Aorta (tissue), 5 donors: ENCODE data around the gene HLA-DRB1. TPM values are rescaled to one million over a fixed set of nuclear protein-coding genes. Genes with fewer than 3 reads are reported as not detected.
A peak's percentile ranks its signal among the peaks of the same experiment; 100 is the strongest.

Experiments used
- ATAC-seq: fragments of 200-7000 bp; cut with Tn5 transposase; one replicate; pipeline ENCODE4 v1.9.1; 2022; ENCODE audit warnings: moderate library complexity; ENCODE audit not compliant: low FRiP score
- DNase-seq, 2 donors: peaks; one replicate each; pipeline ENCODE4 v3.0.0-alpha.2; 2020
- H3K27ac ChIP-seq, 2 donors: one replicate each; pipeline ENCODE4 v1.5.1; 2013; ENCODE audit warnings: low read length in 2 of 2, mild to moderate bottlenecking in 2 of 2, moderate library complexity in 2 of 2, control low read depth in 1 of 2, inconsistent platforms in 1 of 2, low read depth in 1 of 2
- H3K27me3 ChIP-seq, 2 donors: one replicate each; pipeline ENCODE4 v1.6.1; 2013; ENCODE audit warnings: control low read depth in 1 of 2, low read length in 1 of 2, mild to moderate bottlenecking in 1 of 2, moderate library complexity in 1 of 2; ENCODE audit not compliant: insufficient read depth in 2 of 2, control insufficient read depth in 1 of 2
- H3K36me3 ChIP-seq, 2 donors: one replicate each; pipeline ENCODE4 v1.6.1; 2013; ENCODE audit warnings: control low read depth in 1 of 2, low read length in 1 of 2, mild to moderate bottlenecking in 1 of 2; ENCODE audit not compliant: insufficient read depth in 2 of 2, control insufficient read depth in 1 of 2
- H3K4me1 ChIP-seq, 2 donors: one replicate each; pipeline ENCODE4 v1.6.1; 2013; ENCODE audit warnings: low read length in 2 of 2, control low read depth in 1 of 2, mild to moderate bottlenecking in 1 of 2, moderate library complexity in 1 of 2; ENCODE audit not compliant: insufficient read depth in 2 of 2, control insufficient read depth in 1 of 2
- H3K4me3 ChIP-seq, 2 donors: one replicate each; pipeline ENCODE4 v1.5.1; 2013; ENCODE audit warnings: low read length in 2 of 2, control low read depth in 1 of 2, mild to moderate bottlenecking in 1 of 2
- H3K9me3 ChIP-seq: one replicate; pipeline ENCODE4 v1.6.1; 2013; ENCODE audit warnings: mild to moderate bottlenecking, low read length; ENCODE audit not compliant: control insufficient read depth
- WGBS, 2 donors: extraction: QIAGEN DNeasy Blood & Tissue Kit; methylation state at CpG; one replicate each; pipeline ENCODE4 v1.1.7; 2013; 5-methylcytosine and 5-hydroxymethylcytosine counted together
- intact Hi-C, 2 donors: fragments of 100-400 bp; cut with DNase I; formaldehyde crosslinking; loops; one replicate each; pipeline versions ENCODE4 v1.14.2 to v1.15.0; 2022
- polyA plus RNA-seq, 2 donors: library from polyadenylated mRNA; stranded (reverse); fragments of 200-250 nt; gene quantifications; one replicate each; pipeline ENCODE4 v1.2.3, GENCODE V29; 2013
- total RNA-seq, 2 donors: library from RNA; stranded (reverse); fragmentation: NEBNext Ultra II Directional; extraction: Animal tissue kit (Norgen Biotek cat#: 25700); gene quantifications; one replicate each; pipeline ENCODE4 v1.2.1, GENCODE V29; 2021
- donor health status: healthy with polysubstance abuse.
- donor health status: Bipolar disorder and iron deficiency.
- donor health status: DM: no; HTN: no; CAD: no.
- donor health status: DM: no; HTN: no; CAD: no.
- donor health status: DM: yes; HTN: yes; CAD: no.

HLA-DRB1 gene
- total and polyA plus RNA-seq, 4 donors, result 18.5 to 157 (median 114) TPM

DNA sequence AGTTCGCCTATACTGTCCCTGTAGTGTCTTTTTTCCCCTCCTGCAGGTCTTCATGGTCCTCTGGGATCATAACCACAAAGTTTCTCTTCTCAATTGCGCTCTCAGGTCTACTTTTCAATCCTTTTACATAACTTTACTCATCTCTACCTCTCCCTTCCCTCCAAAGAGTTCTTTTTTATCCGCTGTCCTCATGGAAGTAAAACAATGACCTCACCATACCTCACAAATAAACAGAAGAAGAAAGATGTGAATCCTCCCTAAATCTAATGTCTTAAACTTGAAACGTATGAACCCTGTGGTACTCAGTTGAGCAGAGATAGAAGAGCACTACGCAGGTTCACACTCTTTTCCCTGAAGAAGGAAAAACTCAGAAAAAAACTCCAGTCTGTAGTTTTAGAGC lies 35.5 kb upstream of the HLA-DRB1 start:
- intact Hi-C loops, result loop anchor here in 1 of 2 donors (10.0 kb wide), 1 partner anchor 190 kb away; the partner anchor contains the start of gene HLA-DRA
- H3K9me3 ChIP-seq, result no peaks in the 10 kb centered on the region
- no peak overlapping the region for H3K4me3 ChIP-seq
- ATAC-seq (no peak), DNase-seq (no peak)
- WGBS, 2 donors, result 18 to 20% methylated on average over 5 of the region's 5 CpGs
- no peaks in the 10 kb centered on the region for H3K4me1 ChIP-seq
- H3K36me3 ChIP-seq, result no peaks in the 10 kb centered on the region
- no peak overlapping the region for H3K27ac ChIP-seq
- H3K27me3 ChIP-seq, result no peaks in the 10 kb centered on the region

GRCh38 chr6:32624565-32624964 lies 34.9 kb upstream of the HLA-DRB1 start:
- 0% methylated on average over 1 of the region's 3 CpGs; no CpG with 5 or more reads in 1 of the 2 donors for whole genome bisulfite sequencing, 2 donors
- Histone ChIP-seq H3K27ac (no peak overlapping the region), H3K27me3 (no peaks in the 10 kb centered on the region), H3K4me3 (no peak overlapping the region), H3K36me3 (no peaks in the 10 kb centered on the region), H3K9me3 (no peaks in the 10 kb centered on the region), H3K4me1 (no peaks in the 10 kb centered on the region)
- intact Hi-C loops, result loop anchor here in 1 of 2 donors (10.0 kb wide), 1 partner anchor 190 kb away; the partner anchor contains the start of gene HLA-DRA
- ATAC-seq, result no peak
- no peak for DNase-seq

DNA sequence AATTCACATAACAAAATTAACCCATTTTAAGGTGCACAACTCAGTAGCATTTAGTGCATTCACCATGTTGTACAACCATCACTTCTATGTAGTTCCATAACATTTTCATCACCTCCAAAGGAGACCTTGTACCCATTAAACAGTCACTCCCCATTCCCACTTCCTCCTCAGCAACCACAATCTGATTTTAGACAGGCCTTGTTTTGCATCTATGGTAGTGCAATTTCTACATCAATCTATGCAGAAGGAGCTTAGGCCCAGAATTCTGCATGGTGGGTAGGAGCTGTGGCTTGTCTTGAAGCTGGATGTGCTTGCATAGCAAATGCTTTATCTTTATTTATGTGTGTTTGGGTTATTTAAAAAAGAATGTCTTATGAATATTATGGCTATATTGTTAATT lies 34.0 kb upstream of the HLA-DRB1 start:
- intact Hi-C loops, result loop anchor here in 1 of 2 donors (10.0 kb wide), 1 partner anchor 189 kb away; the partner anchor contains the start of gene HLA-DRA
- ATAC-seq, result no peak

DNA sequence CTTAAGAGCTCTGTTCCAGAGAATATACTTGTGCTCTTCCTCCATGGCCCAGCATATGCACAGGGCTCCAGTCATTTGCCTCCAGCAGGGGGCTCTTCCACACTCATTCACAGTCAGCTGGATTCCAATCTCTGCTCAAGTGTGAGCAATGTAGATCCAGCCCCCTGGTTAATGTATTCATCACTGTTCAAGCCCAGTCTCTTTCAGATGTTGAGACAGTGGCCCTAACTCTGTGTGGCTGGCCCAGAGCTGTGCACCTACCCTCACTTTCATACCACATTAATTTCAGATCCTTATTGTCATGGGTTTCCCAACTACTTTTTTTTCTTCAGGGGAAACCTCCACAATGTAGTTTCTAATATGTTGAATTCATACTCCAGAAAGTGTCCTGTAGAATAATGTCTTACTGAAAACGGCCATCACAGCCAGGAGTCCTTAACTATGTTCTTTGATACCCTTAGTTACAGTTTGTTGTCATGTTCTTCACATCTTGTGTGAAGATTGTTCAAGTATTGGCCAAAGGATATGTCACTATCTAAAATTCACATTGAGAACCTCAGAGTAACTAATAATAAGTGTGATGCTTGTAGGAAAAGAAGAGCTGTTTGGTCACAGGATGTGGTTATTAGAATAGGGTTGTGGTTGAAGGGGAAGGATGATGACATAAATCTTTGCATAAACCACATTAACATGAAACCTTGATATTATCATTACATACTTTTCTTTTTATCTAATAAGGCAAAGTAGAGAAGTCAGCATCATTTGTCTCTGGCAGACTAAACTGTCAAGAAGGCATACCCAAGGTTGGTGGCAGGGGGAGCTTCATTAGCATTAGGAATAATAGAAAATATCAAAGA lies 33.1 kb upstream of the HLA-DRB1 start:
- ATAC-seq (peak; percentile 67), DNase-seq (no peak)
- H3K27me3 ChIP-seq, result no peaks in the 10 kb centered on the region
- H3K9me3 ChIP-seq, result peaks cover 2% of the 10 kb centered on the region
- no peak overlapping the region for H3K4me3 ChIP-seq
- intact Hi-C loops, result loop anchor here in 1 of 2 donors (10.0 kb wide), 1 partner anchor 188 kb away; the partner anchor contains the start of gene HLA-DRA
- WGBS, 2 donors, result 0 to 45% methylated on average over 1 of the region's 1 CpG
- H3K27ac ChIP-seq, result no peak overlapping the region
- H3K36me3 ChIP-seq, result no peaks in the 10 kb centered on the region
- no peaks in the 10 kb centered on the region for H3K4me1 ChIP-seq

More for the DNA sequence above, 34.0 kb upstream of the HLA-DRB1 start:
- no peak overlapping the region for H3K27ac ChIP-seq
- no peaks in the 10 kb centered on the region for H3K36me3 ChIP-seq
- no peaks in the 10 kb centered on the region for H3K9me3 ChIP-seq
- no peak for DNase-seq
- H3K4me3 ChIP-seq, result no peak overlapping the region
- H3K27me3 ChIP-seq, result no peaks in the 10 kb centered on the region
- no peaks in the 10 kb centered on the region for H3K4me1 ChIP-seq

DNA sequence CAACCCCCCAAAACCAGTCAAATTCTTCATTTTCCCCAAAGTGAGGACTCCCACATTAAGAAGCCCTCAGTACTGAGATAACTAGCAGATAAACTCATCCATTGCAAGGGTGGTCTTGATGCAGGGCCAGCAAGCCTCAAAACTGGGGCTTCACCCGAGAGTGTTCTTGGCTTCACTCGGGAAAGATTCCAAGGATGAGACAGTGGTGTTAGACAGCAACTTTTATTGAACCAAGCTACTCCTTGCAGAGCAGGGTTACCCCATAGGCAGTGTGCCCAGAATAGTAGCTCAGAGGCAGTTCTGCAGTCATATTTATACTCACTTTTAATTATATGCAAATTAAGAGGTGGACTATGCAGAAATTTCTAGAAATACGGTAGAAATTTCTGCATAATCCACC lies 31.7 kb upstream of the HLA-DRB1 start:
- no peak overlapping the region for H3K4me3 ChIP-seq
- peaks cover 2% of the 10 kb centered on the region for H3K9me3 ChIP-seq
- intact Hi-C loops, result loop anchor here in 1 of 2 donors (10.0 kb wide), 1 partner anchor 187 kb away; the partner anchor contains the start of gene HLA-DRA
- H3K27ac ChIP-seq, result no peak overlapping the region
- no peaks in the 10 kb centered on the region for H3K4me1 ChIP-seq
- WGBS, 2 donors, result 29 to 40% methylated on average over 3 of the region's 3 CpGs
- ATAC-seq, result no peak
- no peak for DNase-seq
- peaks cover 0 to 1% of the 10 kb centered on the region in 2 donors for H3K27me3 ChIP-seq
- no peaks in the 10 kb centered on the region for H3K36me3 ChIP-seq

GRCh38 chr6:32617751-32618150 lies 28.1 kb upstream of the HLA-DRB1 start:
- intact Hi-C loops, result no loop called here
- Histone ChIP-seq H3K4me1 (no peaks in the 10 kb centered on the region), H3K27me3 (peaks cover 0 to 1% of the 10 kb centered on the region in 2 donors), H3K36me3 (no peaks in the 10 kb centered on the region), H3K27ac (no peak overlapping the region), H3K4me3 (no peak overlapping the region), H3K9me3 (peaks cover 2% of the 10 kb centered on the region)
- ATAC-seq (no peak), DNase-seq (no peak)
- 47 to 88% methylated on average over 1 of the region's 1 CpG for WGBS, 2 donors

DNA sequence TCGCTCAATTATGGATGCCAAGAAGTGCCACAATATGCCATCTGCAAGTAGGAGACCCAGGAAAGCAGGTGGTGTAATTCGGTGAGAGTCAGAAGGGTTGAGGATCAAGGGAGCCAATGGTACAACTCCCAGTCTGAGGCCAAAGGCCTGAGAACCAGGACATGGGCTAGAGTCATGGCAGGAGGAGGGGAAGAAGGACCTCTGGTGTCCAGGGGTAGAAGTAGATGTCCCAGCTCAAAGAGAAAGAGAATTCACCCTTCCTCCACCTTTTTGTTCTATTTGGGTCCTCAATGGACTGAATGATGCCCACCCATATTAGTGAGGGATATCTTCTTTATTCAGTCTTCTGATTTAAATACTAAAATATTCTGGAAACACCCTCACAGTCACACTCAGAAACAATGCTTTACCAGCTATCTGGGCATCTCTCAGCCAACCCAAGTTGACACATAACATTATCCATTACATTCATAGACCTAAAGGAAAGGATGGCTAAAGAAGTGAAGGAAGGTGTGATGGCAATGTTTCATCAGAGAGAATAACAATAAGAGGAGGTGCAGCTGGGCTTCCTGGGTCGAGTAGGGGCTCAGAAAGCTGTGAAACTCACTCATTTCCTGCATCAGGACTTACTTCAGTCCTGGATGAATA lies 26.4 kb upstream of the HLA-DRB1 start:
- no peaks in the 10 kb centered on the region for H3K4me1 ChIP-seq
- H3K27ac ChIP-seq, result no peak overlapping the region
- no peak for DNase-seq
- ATAC-seq, result no peak
- peaks cover 0 to 1% of the 10 kb centered on the region in 2 donors for H3K27me3 ChIP-seq
- whole genome bisulfite sequencing, 2 donors, result 34 to 37% methylated on average over 3 of the region's 3 CpGs
- intact Hi-C loops, result no loop called here
- H3K4me3 ChIP-seq, result no peak overlapping the region
- H3K9me3 ChIP-seq, result peaks cover 2% of the 10 kb centered on the region
- no peaks in the 10 kb centered on the region for H3K36me3 ChIP-seq

GRCh38 chr6:32614366-32615081 lies 24.9 kb upstream of the HLA-DRB1 start:
- peaks cover 0 to 1% of the 10 kb centered on the region in 2 donors for H3K27me3 ChIP-seq
- H3K9me3 ChIP-seq, result peaks cover 2% of the 10 kb centered on the region
- no peak overlapping the region for H3K4me3 ChIP-seq
- ATAC-seq, result no peak
- no peaks in the 10 kb centered on the region for H3K4me1 ChIP-seq
- 0 to 50% methylated on average over 1 of the region's 1 CpG for WGBS, 2 donors
- H3K36me3 ChIP-seq, result no peaks in the 10 kb centered on the region
- no peak overlapping the region for H3K27ac ChIP-seq
- intact Hi-C loops, result no loop called here
- no peak for DNase-seq
